ENCODE results near the gene AEBP2. TPM values are rescaled to one million over a fixed set of nuclear protein-coding genes. Genes with fewer than 3 reads are reported as not detected.

Gene AEBP2
- total and polyA plus RNA-seq, 2 experiments from 2014 or later = 12.4 to 22.5 TPM

DNA sequence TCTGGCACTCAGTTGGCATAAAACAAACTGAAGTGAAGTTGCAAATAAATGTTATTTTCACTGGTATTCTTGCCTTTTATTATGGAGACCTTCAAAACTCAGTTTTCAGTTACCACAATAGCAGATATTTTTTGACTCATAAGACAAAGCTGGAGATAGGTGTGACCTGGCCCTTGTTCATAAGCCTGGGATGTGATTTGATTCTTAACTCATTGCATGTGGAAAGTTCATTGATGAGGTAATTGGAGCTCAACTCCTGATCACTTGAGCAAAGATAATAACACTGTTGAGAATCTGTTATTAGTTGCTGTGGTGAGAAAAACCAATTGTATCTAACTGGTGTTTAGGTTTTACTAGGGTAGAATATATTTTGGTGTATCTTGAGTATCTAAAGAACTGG lies 105.1 kb downstream of the AEBP2 start:
- H3K27ac ChIP-seq = no peak overlapping the region
- no peak overlapping the region for H2AFZ ChIP-seq
- H3K79me2 ChIP-seq = no peaks in the 10 kb centered on the region
- H3K4me3 ChIP-seq = no peak overlapping the region
- H3K4me1 ChIP-seq (ENCODE audit: insufficient read depth) = peaks cover 8% of the 10 kb centered on the region
- H3K9me2 ChIP-seq (replicated peaks; ENCODE audit: insufficient read depth) = no peaks in the 10 kb centered on the region
- no peaks in the 10 kb centered on the region for H4K20me1 ChIP-seq (ENCODE audit: insufficient read depth, poor library complexity, severe bottlenecking)
- no peak for DNase-seq (ENCODE audit: low spot score)
- H3K9me3 ChIP-seq (ENCODE audit: low read depth) = no peaks in the 10 kb centered on the region
- H3K36me3 ChIP-seq (replicated peaks; ENCODE audit: insufficient read depth, low read depth) = no peaks in the 10 kb centered on the region
- H3K4me2 ChIP-seq = no peak overlapping the region
- TF ChIP-seq EZH2phosphoT487 (IDR thresholded peaks at IDR 0.05; ENCODE audit: low read depth, severe bottlenecking, unreplicated experiment) (no peak), EZH2 (IDR thresholded peaks at IDR 0.05; ENCODE audit: borderline replicate concordance) (no peak)
- TF ChIP-seq, protein P1, sequence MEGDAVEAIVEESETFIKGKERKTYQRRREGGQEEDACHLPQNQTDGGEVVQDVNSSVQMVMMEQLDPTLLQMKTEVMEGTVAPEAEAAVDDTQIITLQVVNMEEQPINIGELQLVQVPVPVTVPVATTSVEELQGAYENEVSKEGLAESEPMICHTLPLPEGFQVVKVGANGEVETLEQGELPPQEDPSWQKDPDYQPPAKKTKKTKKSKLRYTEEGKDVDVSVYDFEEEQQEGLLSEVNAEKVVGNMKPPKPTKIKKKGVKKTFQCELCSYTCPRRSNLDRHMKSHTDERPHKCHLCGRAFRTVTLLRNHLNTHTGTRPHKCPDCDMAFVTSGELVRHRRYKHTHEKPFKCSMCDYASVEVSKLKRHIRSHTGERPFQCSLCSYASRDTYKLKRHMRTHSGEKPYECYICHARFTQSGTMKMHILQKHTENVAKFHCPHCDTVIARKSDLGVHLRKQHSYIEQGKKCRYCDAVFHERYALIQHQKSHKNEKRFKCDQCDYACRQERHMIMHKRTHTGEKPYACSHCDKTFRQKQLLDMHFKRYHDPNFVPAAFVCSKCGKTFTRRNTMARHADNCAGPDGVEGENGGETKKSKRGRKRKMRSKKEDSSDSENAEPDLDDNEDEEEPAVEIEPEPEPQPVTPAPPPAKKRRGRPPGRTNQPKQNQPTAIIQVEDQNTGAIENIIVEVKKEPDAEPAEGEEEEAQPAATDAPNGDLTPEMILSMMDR (IDR thresholded peaks at IDR 0.05; ENCODE audit: poor library complexity) = no peak
- no peaks in the 10 kb centered on the region for H3K27me3 ChIP-seq

DNA sequence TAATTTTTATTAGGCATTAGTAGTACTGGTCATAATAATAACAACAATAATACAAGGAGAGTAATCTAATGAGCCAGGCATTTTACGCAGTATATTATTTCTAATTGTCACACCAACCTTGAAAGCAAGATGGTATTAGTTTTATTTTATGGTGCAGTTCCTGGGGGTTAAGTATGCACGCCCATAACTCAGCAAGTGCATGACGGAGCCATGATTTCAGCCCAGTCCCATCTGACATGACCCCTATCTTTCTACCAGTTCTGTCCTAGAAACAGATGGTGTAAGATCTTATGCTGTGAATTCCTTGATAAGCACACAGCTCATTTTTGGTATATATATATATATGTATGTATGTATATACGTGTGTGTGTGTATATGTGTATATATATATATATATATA lies 106.0 kb downstream of the AEBP2 start:
- TF ChIP-seq EZH2 (IDR thresholded peaks at IDR 0.05; ENCODE audit: borderline replicate concordance) (no peak), EZH2phosphoT487 (IDR thresholded peaks at IDR 0.05; ENCODE audit: low read depth, severe bottlenecking, unreplicated experiment) (no peak)
- TF ChIP-seq, protein P1 (IDR thresholded peaks at IDR 0.05; ENCODE audit: poor library complexity) = no peak
- 81% methylated on average over 4 of the region's 4 CpGs for WGBS (ENCODE audit: low lambda C conversion rate, missing lambda C conversion rate)
- H3K4me1 ChIP-seq (ENCODE audit: insufficient read depth) = peaks cover 8% of the 10 kb centered on the region
- no peak overlapping the region for H3K4me2 ChIP-seq
- no peak overlapping the region for H3K27ac ChIP-seq
- H2AFZ ChIP-seq = no peak overlapping the region
- H3K4me3 ChIP-seq = no peak overlapping the region
- no peaks in the 10 kb centered on the region for H3K9me2 ChIP-seq (replicated peaks; ENCODE audit: insufficient read depth)
- no peaks in the 10 kb centered on the region for H4K20me1 ChIP-seq (ENCODE audit: insufficient read depth, poor library complexity, severe bottlenecking)
- no peaks in the 10 kb centered on the region for H3K36me3 ChIP-seq (replicated peaks; ENCODE audit: insufficient read depth, low read depth)
- no peaks in the 10 kb centered on the region for H3K79me2 ChIP-seq
- no peaks in the 10 kb centered on the region for H3K9me3 ChIP-seq (ENCODE audit: low read depth)
- no peaks in the 10 kb centered on the region for H3K27me3 ChIP-seq
- no peak for DNase-seq (ENCODE audit: low spot score)

DNA sequence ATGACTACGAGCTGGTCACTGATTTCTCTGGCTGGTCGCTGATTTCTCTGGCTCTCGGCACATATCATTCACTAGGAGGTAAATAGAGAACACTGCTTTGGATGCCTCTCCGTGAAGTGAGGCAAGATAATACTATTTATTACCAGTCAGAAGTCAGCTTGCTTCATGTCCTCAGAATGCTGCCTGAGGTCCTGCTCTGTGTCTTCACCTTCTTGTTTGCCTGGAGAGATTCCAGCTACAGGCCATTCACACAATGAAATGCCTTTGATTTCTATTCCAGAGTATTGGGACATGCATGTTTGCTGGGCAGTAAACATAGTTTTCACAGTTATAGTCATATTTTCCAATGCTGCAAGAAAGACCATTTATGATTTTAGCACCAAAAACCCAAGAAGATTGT lies 106.7 kb downstream of the AEBP2 start:
- no peaks in the 10 kb centered on the region for H4K20me1 ChIP-seq (ENCODE audit: insufficient read depth, poor library complexity, severe bottlenecking)
- peaks cover 8% of the 10 kb centered on the region for H3K4me1 ChIP-seq (ENCODE audit: insufficient read depth)
- no peaks in the 10 kb centered on the region for H3K27me3 ChIP-seq
- no peak overlapping the region for H3K27ac ChIP-seq
- no peak overlapping the region for H3K4me2 ChIP-seq
- H3K36me3 ChIP-seq (replicated peaks; ENCODE audit: insufficient read depth, low read depth) = no peaks in the 10 kb centered on the region
- 74% methylated on average over 4 of the region's 4 CpGs for WGBS (ENCODE audit: low lambda C conversion rate, missing lambda C conversion rate)
- H3K9me2 ChIP-seq (replicated peaks; ENCODE audit: insufficient read depth) = no peaks in the 10 kb centered on the region
- no peak overlapping the region for H2AFZ ChIP-seq
- H3K9me3 ChIP-seq (ENCODE audit: low read depth) = no peaks in the 10 kb centered on the region
- H3K79me2 ChIP-seq = no peaks in the 10 kb centered on the region
- DNase-seq (ENCODE audit: low spot score) = no peak
- H3K4me3 ChIP-seq = no peak overlapping the region
- no peak for TF ChIP-seq EZH2 (IDR thresholded peaks at IDR 0.05; ENCODE audit: borderline replicate concordance)
- TF ChIP-seq, protein P1 (IDR thresholded peaks at IDR 0.05; ENCODE audit: poor library complexity) = no peak
- no peak for TF ChIP-seq EZH2phosphoT487 (IDR thresholded peaks at IDR 0.05; ENCODE audit: low read depth, severe bottlenecking, unreplicated experiment)

DNA sequence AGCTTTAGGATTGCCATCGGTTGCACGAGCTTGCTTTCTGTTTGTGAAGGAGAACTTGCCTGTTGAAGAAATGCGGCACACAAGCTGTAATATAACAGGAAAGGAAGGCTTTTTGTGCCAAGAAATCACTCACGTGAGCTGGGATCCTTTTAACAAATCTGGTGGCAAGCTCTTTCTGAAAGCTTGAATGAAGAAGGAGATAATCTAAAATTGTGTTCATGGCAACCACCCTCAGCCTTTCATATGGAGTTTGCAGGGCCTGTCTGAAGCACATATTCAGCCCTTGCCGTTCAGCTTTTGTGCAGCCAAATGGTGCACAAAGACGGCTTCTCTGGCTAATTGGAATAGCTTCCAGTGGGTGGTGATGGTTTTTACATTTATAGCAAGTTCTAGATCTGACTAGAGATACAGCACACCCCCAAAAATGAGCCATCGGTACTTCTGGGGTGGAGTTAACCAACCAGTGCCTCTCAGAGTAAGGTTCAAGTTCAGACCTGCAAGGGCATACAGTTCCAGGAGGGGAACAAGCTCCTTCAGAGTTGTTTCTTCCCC lies 107.4 kb downstream of the AEBP2 start:
- Histone ChIP-seq H3K4me3 (no peak overlapping the region), H3K27me3 (no peaks in the 10 kb centered on the region), H3K9me2 (replicated peaks; ENCODE audit: insufficient read depth) (no peaks in the 10 kb centered on the region), H4K20me1 (ENCODE audit: insufficient read depth, poor library complexity, severe bottlenecking) (no peaks in the 10 kb centered on the region), H3K4me2 (no peak overlapping the region), H3K36me3 (replicated peaks; ENCODE audit: insufficient read depth, low read depth) (no peaks in the 10 kb centered on the region), H3K79me2 (no peaks in the 10 kb centered on the region), H3K4me1 (ENCODE audit: insufficient read depth) (peaks cover 8% of the 10 kb centered on the region), H2AFZ (no peak overlapping the region), H3K9me3 (ENCODE audit: low read depth) (no peaks in the 10 kb centered on the region), H3K27ac (no peak overlapping the region)
- TF ChIP-seq, protein P1 (IDR thresholded peaks at IDR 0.05; ENCODE audit: poor library complexity) = no peak
- TF ChIP-seq EZH2 (IDR thresholded peaks at IDR 0.05; ENCODE audit: borderline replicate concordance) = no peak
- no peak for TF ChIP-seq EZH2phosphoT487 (IDR thresholded peaks at IDR 0.05; ENCODE audit: low read depth, severe bottlenecking, unreplicated experiment)
- WGBS (ENCODE audit: low lambda C conversion rate, missing lambda C conversion rate) = 80% methylated on average over 7 of the region's 7 CpGs
- no peak for DNase-seq (ENCODE audit: low spot score)
